Mucosa of descending colon (tissue), 3 donors: Measurements from ENCODE around the gene ST8SIA6. TPM values are rescaled to one million over a fixed set of nuclear protein-coding genes. Genes with fewer than 3 reads are reported as not detected.
"Not testable (repeated sequence)": the region's sequence is repeated elsewhere in the genome, so short reads cannot be mapped to it uniquely, and the experiment has no call there.

Experiments used
- ATAC-seq: fragments of 200-7000 bp; cut with Tn5 transposase; one replicate; pipeline ENCODE4 v1.9.1; 2020; ENCODE audit warnings: mild to moderate bottlenecking, moderate library complexity
- DNase-seq, 3 donors: peaks; one replicate each; pipeline ENCODE4 v3.0.0-alpha.2; 2020
- H3K36me3 ChIP-seq: fragments of 200-600 bp; one replicate; pipeline ENCODE4 v1.8.0; 2021; ENCODE audit warnings: low read depth, mild to moderate bottlenecking
- H3K4me1 ChIP-seq: fragments of 200-600 bp; one replicate; pipeline ENCODE4 v1.8.0; 2021; ENCODE audit warnings: low read depth, mild to moderate bottlenecking
- H3K4me3 ChIP-seq: fragments of 200-600 bp; one replicate; pipeline ENCODE4 v1.8.0; 2021; ENCODE audit warnings: mild to moderate bottlenecking
- H3K9me3 ChIP-seq: fragments of 200-600 bp; one replicate; pipeline ENCODE4 v1.8.0; 2021; ENCODE audit warnings: mild to moderate bottlenecking
- CTCF ChIP-seq: fragments of 200-600 bp; IDR thresholded peaks from one replicate; pipeline ENCODE4 v1.8.0; 2022; ENCODE audit warnings: antibody characterized with exemption, mild to moderate bottlenecking
- intact Hi-C, 2 donors: fragments of 100-400 bp; cut with DNase I in 1 of 2; cut with micrococcal nuclease in 1 of 2; formaldehyde crosslinking; loops; one replicate each; pipeline versions ENCODE4 v1.11.0 to v1.11.1; 2022; cut with DNase I, micrococcal nuclease
- total RNA-seq, 3 donors: library from RNA; stranded (reverse); fragmentation: NEBNext Ultra II Directional in 2 of 3; extraction: Animal tissue kit (Norgen Biotek cat#: 25700) in 2 of 3; gene quantifications; one replicate each; pipeline versions ENCODE4 v1.2.1 to v1.2.4, GENCODE V29; 2021 to 2023
- donor health status: DM: no; HTN: no; CAD: no; lungs with moderate emphysema.
- donor health status: DM: no; HTN: no; CAD: no.
- donor health status: DM: no; HTN: yes; CAD: no.

Gene ST8SIA6
- total RNA-seq, 3 donors from 2014 or later: 1.6 to 4.2 (median 2.2) TPM

GRCh38 chr10:17340144-17340829 is 114.1 kb downstream of the ST8SIA6 start:
- DNase-seq (no peak), ATAC-seq (no peak)
- Histone ChIP-seq H3K36me3 (no peaks in the 10 kb centered on the region), H3K9me3 (peaks cover 10% of the 10 kb centered on the region), H3K4me3 (no peak overlapping the region), H3K4me1 (no peaks in the 10 kb centered on the region)
- intact Hi-C loops: no loop called here
- no peak for TF ChIP-seq CTCF

GRCh38 chr10:17335065-17335464 is 119.3 kb downstream of the ST8SIA6 start:
- no peak for TF ChIP-seq CTCF
- Histone ChIP-seq H3K9me3 (no peaks in the 10 kb centered on the region), H3K4me3 (no peak overlapping the region), H3K36me3 (no peaks in the 10 kb centered on the region), H3K4me1 (no peaks in the 10 kb centered on the region)
- intact Hi-C loops: no loop called here
- DNase-seq: no peak
- ATAC-seq: no peak

GRCh38 chr10:17330501-17330900 is 123.9 kb downstream of the ST8SIA6 start:
- intact Hi-C loops: no loop called here
- H3K36me3 ChIP-seq: no peaks in the 10 kb centered on the region

GRCh38 chr10:17326377-17326776 is 128.0 kb downstream of the ST8SIA6 start:
- Histone ChIP-seq H3K9me3 (no peaks in the 10 kb centered on the region), H3K4me1 (no peaks in the 10 kb centered on the region), H3K4me3 (no peak overlapping the region), H3K36me3 (no peaks in the 10 kb centered on the region)
- intact Hi-C loops: no loop called here
- TF ChIP-seq CTCF: no peak
- DNase-seq (no peak), ATAC-seq (no peak)

More at GRCh38 chr10:17330501-17330900, 123.9 kb downstream of the ST8SIA6 start:
- no peak for ATAC-seq
- H3K4me1 ChIP-seq: no peaks in the 10 kb centered on the region
- TF ChIP-seq CTCF: no peak
- no peaks in the 10 kb centered on the region for H3K9me3 ChIP-seq
- H3K4me3 ChIP-seq: no peak overlapping the region
- DNase-seq: no peak

- H3K36me3 ChIP-seq, H3K4me3 ChIP-seq, H3K9me3 ChIP-seq, ATAC-seq, intact Hi-C loops, H3K4me1 ChIP-seq, DNase-seq: not testable (repeated sequence)
Observed at GRCh38 chr10:17321957-17322356, 132.4 kb downstream of the ST8SIA6 start.

GRCh38 chr10:17316488-17317170 is 137.8 kb downstream of the ST8SIA6 start:
- ATAC-seq (no peak), DNase-seq (no peak)
- H3K4me1 ChIP-seq: no peaks in the 10 kb centered on the region
- intact Hi-C loops: no loop called here
- H3K36me3 ChIP-seq: no peaks in the 10 kb centered on the region
- no peak for TF ChIP-seq CTCF
- no peaks in the 10 kb centered on the region for H3K9me3 ChIP-seq
- no peak overlapping the region for H3K4me3 ChIP-seq
